Measurements from ENCODE around the gene TMEM17.
"Not testable (repeated sequence)": the region's sequence is repeated elsewhere in the genome, so short reads cannot be mapped to it uniquely, and the experiment has no call there.

- TF ChIP-seq, protein P1, sequence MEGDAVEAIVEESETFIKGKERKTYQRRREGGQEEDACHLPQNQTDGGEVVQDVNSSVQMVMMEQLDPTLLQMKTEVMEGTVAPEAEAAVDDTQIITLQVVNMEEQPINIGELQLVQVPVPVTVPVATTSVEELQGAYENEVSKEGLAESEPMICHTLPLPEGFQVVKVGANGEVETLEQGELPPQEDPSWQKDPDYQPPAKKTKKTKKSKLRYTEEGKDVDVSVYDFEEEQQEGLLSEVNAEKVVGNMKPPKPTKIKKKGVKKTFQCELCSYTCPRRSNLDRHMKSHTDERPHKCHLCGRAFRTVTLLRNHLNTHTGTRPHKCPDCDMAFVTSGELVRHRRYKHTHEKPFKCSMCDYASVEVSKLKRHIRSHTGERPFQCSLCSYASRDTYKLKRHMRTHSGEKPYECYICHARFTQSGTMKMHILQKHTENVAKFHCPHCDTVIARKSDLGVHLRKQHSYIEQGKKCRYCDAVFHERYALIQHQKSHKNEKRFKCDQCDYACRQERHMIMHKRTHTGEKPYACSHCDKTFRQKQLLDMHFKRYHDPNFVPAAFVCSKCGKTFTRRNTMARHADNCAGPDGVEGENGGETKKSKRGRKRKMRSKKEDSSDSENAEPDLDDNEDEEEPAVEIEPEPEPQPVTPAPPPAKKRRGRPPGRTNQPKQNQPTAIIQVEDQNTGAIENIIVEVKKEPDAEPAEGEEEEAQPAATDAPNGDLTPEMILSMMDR (IDR thresholded peaks at IDR 0.05 in 2 of 3, conservative IDR thresholded peaks at IDR 0.05 in 1 of 3; ENCODE audit: borderline replicate concordance in 1 of 3, insufficient read depth in 1 of 3, low read depth in 2 of 3, low read length in 2 of 3), result not testable (repeated sequence)
- not testable (repeated sequence) for TF ChIP-seq EZH2 (IDR thresholded peaks at IDR 0.05)
Observed at GRCh38 chr2:62535521-62535920, 29.5 kb upstream of the TMEM17 start.
